Kidney (tissue), 14 donors: ENCODE data around the gene JPT1. TPM values are rescaled to one million over a fixed set of nuclear protein-coding genes. Genes with fewer than 3 reads are reported as not detected.

ENCODE experiments used
- DNase-seq, 5 donors: peaks; one replicate each; pipeline ENCODE4 v3.0.0-alpha.2; 2013 to 2020
- FAIRE-seq: peaks from 2 replicates; lab custom pipeline; 2012; peaks lifted over from hg19 to GRCh38; lab: Jason Lieb, UNC
- H3K27ac ChIP-seq, 2 donors: one replicate each; pipeline ENCODE4 v1.7.0; 2013; ENCODE audit warnings: low read depth in 2 of 2, low read length in 2 of 2, inconsistent platforms in 1 of 2
- H3K27me3 ChIP-seq: one replicate; pipeline ENCODE4 v1.7.1; 2013; ENCODE audit warnings: low read length, inconsistent platforms; ENCODE audit not compliant: control insufficient read depth, insufficient read depth
- H3K36me3 ChIP-seq, 3 donors: one replicate each; pipeline versions ENCODE4 v1.7.0 to v1.7.1; 2013; ENCODE audit warnings: low read length in 3 of 3, control low read depth in 1 of 3, inconsistent platforms in 1 of 3; ENCODE audit not compliant: insufficient read depth in 3 of 3, control insufficient read depth in 2 of 3
- H3K4me1 ChIP-seq, 3 donors: one replicate each; pipeline versions ENCODE4 v1.7.0 to v1.7.1; 2013; ENCODE audit warnings: low read length in 3 of 3, inconsistent platforms in 1 of 3, low read depth in 1 of 3; ENCODE audit not compliant: control insufficient read depth in 2 of 3, insufficient read depth in 2 of 3
- H3K4me3 ChIP-seq, 3 donors: one replicate each; pipeline versions ENCODE4 v1.7.0 to v1.8.1; 2013; ENCODE audit warnings: low read length in 3 of 3, control low read depth in 1 of 3, inconsistent platforms in 1 of 3
- H3K9ac ChIP-seq, 3 donors: one replicate each; pipeline versions ENCODE4 v1.7.0 to v1.7.1; 2013; ENCODE audit warnings: low read length in 3 of 3, control low read depth in 1 of 3, inconsistent platforms in 1 of 3
- H3K9me3 ChIP-seq, 3 donors: one replicate each; pipeline versions ENCODE4 v1.7.0 to v1.7.1; 2013; ENCODE audit warnings: low read length in 3 of 3, control low read depth in 1 of 3, inconsistent platforms in 1 of 3; ENCODE audit not compliant: control insufficient read depth in 2 of 3, insufficient read depth in 1 of 3
- intact Hi-C: fragments of 100-400 bp; cut with DNase I; formaldehyde crosslinking; loops from one replicate; pipeline ENCODE4 v1.11.1; 2022
- polyA plus RNA-seq: library from polyadenylated mRNA; stranded (reverse); fragments of 350-450 nt; fragmentation: Illumina TruSeq; extraction: RNeasy Lipid Tissue Mini Kit (QIAGEN cat#74804); gene quantifications from one replicate; pipeline ENCODE4 v1.2.3, GENCODE V29; 2014; ENCODE audit warnings: low read depth, low replicate concordance; ENCODE audit not compliant: insufficient read depth
- total RNA-seq: library from RNA; stranded (reverse); fragmentation: NEBNext Ultra II Directional; extraction: Animal tissue kit (Norgen Biotek cat#: 25700); gene quantifications from one replicate; pipeline ENCODE4 v1.2.1, GENCODE V29; 2021
- TF ChIP-seq, protein P1 (sequence below): IDR thresholded peaks from 3 replicates; pipeline ENCODE4 v1.5.1; 2012; ENCODE audit warnings: mild to moderate bottlenecking, moderate library complexity, borderline replicate concordance; ENCODE audit not compliant: insufficient read depth; ENCODE audit errors: extremely low read depth
- donor health status: control.
- donor health status: control.
- donor health status: control.
- donor health status: control.
- donor health status: control.
- donor health status: DM: yes; HTN: yes; CAD: no.
- donor health status: Normal renal cell carcinoma (clear cell type).

JPT1 gene
- total and polyA plus RNA-seq, 2 donors from 2014 or later: 76.4 to 122 TPM

DNA sequence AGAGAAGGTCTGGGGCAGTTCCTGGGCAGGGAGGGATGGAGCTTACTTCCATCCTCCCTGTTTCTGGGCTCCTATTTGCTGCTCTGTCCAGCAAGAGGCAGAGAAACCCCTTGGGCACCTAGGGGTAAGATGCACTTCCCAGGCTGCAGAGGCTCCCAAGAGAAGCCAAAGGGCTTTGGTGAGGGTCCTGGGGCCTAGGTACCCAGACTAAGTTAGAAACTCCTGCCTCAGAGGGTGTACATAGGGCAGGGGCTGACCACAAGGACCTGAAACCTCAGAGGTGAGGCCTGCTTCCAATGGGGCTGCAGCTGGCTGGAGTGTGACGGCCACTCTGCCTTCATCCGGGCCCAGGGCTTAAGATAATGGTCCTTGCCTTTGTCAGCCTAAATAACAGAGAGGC, 46.1 kb downstream of the JPT1 start:
- FAIRE-seq (no peak), DNase-seq (no peak)
- Histone ChIP-seq H3K4me1 (peaks cover 0 to 17% (median 0%) of the 10 kb centered on the region in 3 donors), H3K36me3 (no peaks in the 10 kb centered on the region), H3K27me3 (no peaks in the 10 kb centered on the region), H3K27ac (no peak overlapping the region), H3K9me3 (no peaks in the 10 kb centered on the region), H3K4me3 (no peak overlapping the region), H3K9ac (no peak overlapping the region)
- TF ChIP-seq, protein P1, sequence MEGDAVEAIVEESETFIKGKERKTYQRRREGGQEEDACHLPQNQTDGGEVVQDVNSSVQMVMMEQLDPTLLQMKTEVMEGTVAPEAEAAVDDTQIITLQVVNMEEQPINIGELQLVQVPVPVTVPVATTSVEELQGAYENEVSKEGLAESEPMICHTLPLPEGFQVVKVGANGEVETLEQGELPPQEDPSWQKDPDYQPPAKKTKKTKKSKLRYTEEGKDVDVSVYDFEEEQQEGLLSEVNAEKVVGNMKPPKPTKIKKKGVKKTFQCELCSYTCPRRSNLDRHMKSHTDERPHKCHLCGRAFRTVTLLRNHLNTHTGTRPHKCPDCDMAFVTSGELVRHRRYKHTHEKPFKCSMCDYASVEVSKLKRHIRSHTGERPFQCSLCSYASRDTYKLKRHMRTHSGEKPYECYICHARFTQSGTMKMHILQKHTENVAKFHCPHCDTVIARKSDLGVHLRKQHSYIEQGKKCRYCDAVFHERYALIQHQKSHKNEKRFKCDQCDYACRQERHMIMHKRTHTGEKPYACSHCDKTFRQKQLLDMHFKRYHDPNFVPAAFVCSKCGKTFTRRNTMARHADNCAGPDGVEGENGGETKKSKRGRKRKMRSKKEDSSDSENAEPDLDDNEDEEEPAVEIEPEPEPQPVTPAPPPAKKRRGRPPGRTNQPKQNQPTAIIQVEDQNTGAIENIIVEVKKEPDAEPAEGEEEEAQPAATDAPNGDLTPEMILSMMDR: no peak
- intact Hi-C loops: no loop called here

DNA sequence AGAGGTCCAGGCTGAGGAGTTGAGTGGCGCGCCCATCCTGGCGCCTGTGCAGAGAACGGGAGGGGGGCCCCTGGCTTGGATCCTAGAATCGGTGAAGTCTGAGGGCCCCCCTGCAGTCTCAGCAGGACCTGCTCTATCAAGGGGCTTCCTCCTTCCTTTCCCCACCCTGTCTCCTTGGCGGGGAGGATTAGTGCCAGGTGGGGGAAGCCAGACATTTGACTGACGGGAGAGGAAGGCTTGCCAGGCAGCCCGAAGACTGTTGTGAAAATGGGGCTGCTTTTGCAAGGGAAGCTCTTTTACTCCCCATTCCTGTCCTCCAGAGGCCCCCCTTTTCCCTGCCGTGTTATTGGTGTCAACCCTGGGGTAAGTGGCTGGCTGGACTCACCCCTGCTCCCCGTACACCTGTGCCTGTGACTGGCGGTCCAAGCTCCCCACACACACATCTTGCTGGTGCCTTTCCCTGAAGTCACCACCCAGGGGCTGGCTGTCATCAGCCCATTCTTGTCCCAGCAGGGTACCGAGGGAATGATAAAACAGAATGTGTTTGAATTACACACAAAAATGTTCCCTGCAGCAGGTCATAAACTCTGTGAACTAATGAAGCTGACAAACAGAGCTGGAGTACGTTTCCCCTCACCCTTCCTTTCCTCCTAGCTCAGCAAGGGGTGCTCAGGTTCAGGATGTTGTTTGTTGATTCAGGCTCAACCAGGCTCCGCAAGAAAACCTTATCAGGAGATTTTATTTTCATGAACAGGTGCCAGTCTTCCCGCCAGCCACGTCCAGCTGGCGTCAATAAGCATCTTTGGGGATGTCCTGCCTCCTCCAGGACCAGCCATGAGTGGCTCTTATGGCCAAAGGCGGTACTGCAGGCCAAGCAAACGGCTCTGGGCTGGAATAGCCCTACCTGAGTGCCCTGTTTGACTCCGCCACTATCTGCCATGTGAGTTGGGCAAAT, 48.9 kb downstream of the JPT1 start:
- Histone ChIP-seq H3K27ac (peak overlapping the region in 1 of 2 donors; percentile 32), H3K36me3 (peaks cover 0 to 2% (median 2%) of the 10 kb centered on the region in 3 donors), H3K9ac (no peak overlapping the region), H3K27me3 (no peaks in the 10 kb centered on the region), H3K4me3 (no peak overlapping the region), H3K4me1 (peaks cover 0 to 14% (median 0%) of the 10 kb centered on the region in 3 donors), H3K9me3 (no peaks in the 10 kb centered on the region)
- TF ChIP-seq, protein P1: peak; percentile 73
- FAIRE-seq: no peak
- intact Hi-C loops: no loop called here
- peak in 3 of 5 donors; percentile 48 to 70 (median 52) for DNase-seq

DNA sequence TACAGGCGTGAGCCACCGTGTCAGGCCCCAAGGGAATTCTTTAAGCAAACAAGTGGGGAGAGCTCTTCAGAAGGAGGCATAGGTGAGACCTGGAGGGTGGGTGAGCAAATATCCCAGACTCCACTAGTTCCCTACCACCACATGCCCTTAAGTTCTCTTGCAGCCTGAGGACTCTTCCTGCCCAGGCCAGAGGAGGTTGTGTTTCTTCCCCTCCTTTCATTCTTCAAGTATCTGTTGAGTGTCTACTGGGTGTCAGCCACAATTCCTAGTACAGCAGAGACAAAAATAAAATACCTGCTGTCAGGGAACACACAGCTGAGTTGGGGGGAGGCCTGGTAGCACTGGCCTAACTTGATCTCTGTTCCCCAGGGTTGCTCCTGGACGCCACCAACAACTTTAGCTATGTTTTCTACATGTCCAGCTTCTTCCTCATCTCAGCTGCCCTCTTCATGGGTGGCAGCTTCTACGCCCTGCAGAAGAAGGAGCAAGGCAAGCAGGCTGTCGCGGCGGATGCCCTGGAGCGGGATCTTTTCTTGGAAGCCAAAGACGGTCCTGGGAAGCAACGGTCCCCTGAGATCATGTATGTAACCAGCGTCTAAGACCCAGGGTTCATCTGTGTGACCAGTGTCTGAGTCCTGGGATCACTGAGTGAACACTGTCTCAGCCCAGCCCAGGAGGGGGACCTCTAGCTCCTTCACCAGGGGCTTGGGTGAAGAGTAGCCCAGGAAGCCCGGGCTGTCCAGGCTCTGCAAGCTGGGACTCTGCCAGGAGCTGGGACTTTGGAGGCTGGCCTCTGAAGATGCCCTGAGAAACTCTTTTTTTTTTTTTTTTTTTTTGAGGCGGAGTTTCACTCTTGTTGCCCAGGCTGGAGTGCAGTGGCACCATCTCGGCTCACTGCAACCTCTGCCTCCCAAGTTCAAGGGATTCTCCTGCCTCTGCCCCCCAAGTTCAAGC, 50.4 kb downstream of the JPT1 start:
- no peak overlapping the region for H3K27ac ChIP-seq
- no peaks in the 10 kb centered on the region for H3K9me3 ChIP-seq
- TF ChIP-seq, protein P1: no peak
- H3K9ac ChIP-seq: no peak overlapping the region
- intact Hi-C loops: no loop called here
- DNase-seq: no peak
- H3K4me3 ChIP-seq: no peak overlapping the region
- no peak for FAIRE-seq
- H3K4me1 ChIP-seq: peaks cover 0 to 9% (median 0%) of the 10 kb centered on the region in 3 donors
- H3K27me3 ChIP-seq: no peaks in the 10 kb centered on the region
- H3K36me3 ChIP-seq: peaks cover 0 to 4% (median 2%) of the 10 kb centered on the region in 3 donors
